A549 (cell line): Measurements from ENCODE around the gene NPM1. TPM values are rescaled to one million over a fixed set of nuclear protein-coding genes. Genes with fewer than 3 reads are reported as not detected.

Experiments used
- ATAC-seq, 2 experiments: fragments of 200-7000 bp in 1 of 2; fragments of >200 bp in 1 of 2; cut with Nextera tagmentation in 1 of 2; cut with Tn5 transposase in 1 of 2; 3 replicates each; pipeline versions ENCODE4 v1.8.0 to v1.9.1; 2018 to 2020; ENCODE audit warnings: mild to moderate bottlenecking in 1 of 2, moderate library complexity in 1 of 2
- CTCF ChIA-PET: fragments of 300-600 bp; sonication (Branson Sonifier 250); formaldehyde crosslinking; extraction: SDS; loops from one replicate; lab custom pipeline; 2021; ENCODE audit warnings: antibody characterized with exemption, inconsistent platforms; lab: Yijun Ruan, JAX
- POLR2A ChIA-PET: fragments of 350-600 bp; formaldehyde crosslinking; extraction: SDS; loops from one replicate; lab custom pipeline; 2021; ENCODE audit warnings: antibody characterized with exemption, inconsistent platforms; lab: Yijun Ruan, JAX
- DNase-seq, 2 experiments: peaks; one replicate each; pipeline versions ENCODE4 v3.0.0 to v3.0.0-alpha.2; 2011 to 2016; ENCODE audit warnings: low read depth in 1 of 2, low spot score in 1 of 2
- FAIRE-seq: peaks from 2 replicates; lab custom pipeline; 2011; peaks lifted over from hg19 to GRCh38; lab: Jason Lieb, UNC
- H3K27ac ChIP-seq, 2 experiments: fragments of >200 bp; sonication (Bioruptor Twin); formaldehyde crosslinking; 3 replicates each; pipeline ENCODE4 v1.5.1; 2016 to 2017
- H3K4me1 ChIP-seq: fragments of >200 bp; sonication (Bioruptor Twin); formaldehyde crosslinking; 3 replicates; pipeline ENCODE4 v1.6.1; 2016
- H3K4me2 ChIP-seq: fragments of >200 bp; sonication (Bioruptor Twin); formaldehyde crosslinking; 3 replicates; pipeline ENCODE4 v1.6.1; 2016
- H3K4me3 ChIP-seq: fragments of >200 bp; sonication (Bioruptor Twin); formaldehyde crosslinking; 3 replicates; pipeline ENCODE4 v1.5.1; 2016
- H3K9me3 ChIP-seq: fragments of >200 bp; sonication (Bioruptor Twin); formaldehyde crosslinking; 3 replicates; pipeline ENCODE4 v1.6.1; 2016
- CBX2 ChIP-seq: fragments of 200-600 bp; sonication (generic); IDR thresholded peaks from 2 replicates; pipeline ENCODE4 v1.6.1; 2016; ENCODE audit warnings: low read depth, mild to moderate bottlenecking, borderline replicate concordance
- CEBPB ChIP-seq, 2 experiments: fragments of >200 bp in 1 of 2; sonication (Bioruptor Twin) in 1 of 2; formaldehyde crosslinking in 1 of 2; IDR thresholded peaks; 2 replicates each; pipeline ENCODE4 v1.6.1; 2012 to 2016
- CHD4 ChIP-seq: fragments of 200-600 bp; sonication (generic); IDR thresholded peaks from 2 replicates; pipeline ENCODE4 v1.6.1; 2016; ENCODE audit warnings: antibody characterized with exemption, mild to moderate bottlenecking, borderline replicate concordance
- CTCF ChIP-seq: fragments of >200 bp; sonication (Bioruptor Twin); formaldehyde crosslinking; IDR thresholded peaks from 3 replicates; pipeline ENCODE4 v1.5.1; 2016
- FOSL2 ChIP-seq, 2 experiments: fragments of 450-650 bp in 1 of 2; fragments of >200 bp in 1 of 2; sonication (Bioruptor Twin) in 1 of 2; formaldehyde crosslinking; IDR thresholded peaks; 2 replicates each; pipeline versions ENCODE4 v1.5.0 to v1.6.1; 2016 to 2020; ENCODE audit warnings: mild to moderate bottlenecking in 1 of 2, moderate library complexity in 1 of 2
- GATA3 ChIP-seq: IDR thresholded peaks from 2 replicates; pipeline ENCODE4 v1.6.1; 2012; ENCODE audit warnings: borderline replicate concordance
- HEYL ChIP-seq: fragments of 250-450 bp; sonication (Bioruptor Pico); IDR thresholded peaks from 2 replicates; pipeline ENCODE4 v1.8.0; 2021; ENCODE audit warnings: mild to moderate bottlenecking, moderate library complexity
- HOXB13 ChIP-seq: fragments of 250-450 bp; sonication (Bioruptor Pico); IDR thresholded peaks from 2 replicates; pipeline ENCODE4 v1.5.0; 2020; ENCODE audit warnings: low read depth, mild to moderate bottlenecking, moderate library complexity
- HOXB5 ChIP-seq: fragments of 250-450 bp; sonication (Bioruptor Pico); IDR thresholded peaks from 2 replicates; pipeline ENCODE4 v1.5.0; 2020; ENCODE audit warnings: mild to moderate bottlenecking, moderate library complexity
- JUNB ChIP-seq: fragments of >200 bp; sonication (Bioruptor Twin); formaldehyde crosslinking; IDR thresholded peaks from 2 replicates; pipeline ENCODE4 v1.6.1; 2016
- NFE2L2 ChIP-seq: fragments of 150-350 bp; conservative IDR thresholded peaks from 2 replicates; pipeline ENCODE4 v1.6.1; 2014; ENCODE audit warnings: low read length
- PHF8 ChIP-seq: fragments of 200-600 bp; sonication (generic); IDR thresholded peaks from 2 replicates; pipeline ENCODE4 v1.6.1; 2016; ENCODE audit warnings: low read depth, mild to moderate bottlenecking, antibody characterized with exemption, moderate library complexity, borderline replicate concordance
- POLR2AphosphoS2 ChIP-seq: conservative IDR thresholded peaks from 2 replicates; pipeline ENCODE4 v1.6.1; 2012; ENCODE audit warnings: low read length, improper control_type of control experiment, inconsistent platforms
- RARB ChIP-seq: fragments of 250-450 bp; sonication (Bioruptor Pico); IDR thresholded peaks from 2 replicates; pipeline ENCODE4 v1.8.0; 2021; ENCODE audit warnings: mild to moderate bottlenecking, moderate library complexity
- RNF2 ChIP-seq: fragments of 200-600 bp; sonication (generic); IDR thresholded peaks from 2 replicates; pipeline ENCODE4 v1.6.1; 2016; ENCODE audit warnings: low read depth, mild to moderate bottlenecking, antibody characterized with exemption, moderate library complexity, borderline replicate concordance
- USF2 ChIP-seq: fragments of 450-650 bp; IDR thresholded peaks from 2 replicates; pipeline ENCODE4 v1.6.1; 2014; ENCODE audit warnings: antibody characterized with exemption
- WGBS: methylation state at CpG from one replicate; pipeline ENCODE4 v1.1.6; 2017; ENCODE audit errors: missing lambda C conversion rate; 5-methylcytosine and 5-hydroxymethylcytosine counted together
- polyA plus RNA-seq, 4 experiments: library from polyadenylated mRNA; depleted of rRNA in 3 of 4; stranded (reverse); fragments of >200 nt; fragmentation: RNase III in 1 of 4; extraction: RNeasy Plus Mini Kit Qiagen cat#74134 plus additional on column Dnase treatment in 1 of 4; gene quantifications; 2 replicates in 3 of 4; 3 replicates in 1 of 4; pipeline ENCODE4 v1.2.3, GENCODE V29; 2011 to 2017
- TF ChIP-seq, protein P1 (sequence below): fragments of 250-450 bp; sonication (Bioruptor Pico); IDR thresholded peaks from 2 replicates; pipeline ENCODE4 v1.5.0; 2021; ENCODE audit warnings: mild to moderate bottlenecking, moderate library complexity, borderline replicate concordance
- TF ChIP-seq, protein P2 (sequence below): IDR thresholded peaks from 2 replicates; pipeline ENCODE4 v1.6.1; 2012

The NPM1 gene
- polyA plus RNA-seq, 2 of the 4 experiments (the other 2 are of a cell fraction), result 3,380 to 5,196 TPM

DNA sequence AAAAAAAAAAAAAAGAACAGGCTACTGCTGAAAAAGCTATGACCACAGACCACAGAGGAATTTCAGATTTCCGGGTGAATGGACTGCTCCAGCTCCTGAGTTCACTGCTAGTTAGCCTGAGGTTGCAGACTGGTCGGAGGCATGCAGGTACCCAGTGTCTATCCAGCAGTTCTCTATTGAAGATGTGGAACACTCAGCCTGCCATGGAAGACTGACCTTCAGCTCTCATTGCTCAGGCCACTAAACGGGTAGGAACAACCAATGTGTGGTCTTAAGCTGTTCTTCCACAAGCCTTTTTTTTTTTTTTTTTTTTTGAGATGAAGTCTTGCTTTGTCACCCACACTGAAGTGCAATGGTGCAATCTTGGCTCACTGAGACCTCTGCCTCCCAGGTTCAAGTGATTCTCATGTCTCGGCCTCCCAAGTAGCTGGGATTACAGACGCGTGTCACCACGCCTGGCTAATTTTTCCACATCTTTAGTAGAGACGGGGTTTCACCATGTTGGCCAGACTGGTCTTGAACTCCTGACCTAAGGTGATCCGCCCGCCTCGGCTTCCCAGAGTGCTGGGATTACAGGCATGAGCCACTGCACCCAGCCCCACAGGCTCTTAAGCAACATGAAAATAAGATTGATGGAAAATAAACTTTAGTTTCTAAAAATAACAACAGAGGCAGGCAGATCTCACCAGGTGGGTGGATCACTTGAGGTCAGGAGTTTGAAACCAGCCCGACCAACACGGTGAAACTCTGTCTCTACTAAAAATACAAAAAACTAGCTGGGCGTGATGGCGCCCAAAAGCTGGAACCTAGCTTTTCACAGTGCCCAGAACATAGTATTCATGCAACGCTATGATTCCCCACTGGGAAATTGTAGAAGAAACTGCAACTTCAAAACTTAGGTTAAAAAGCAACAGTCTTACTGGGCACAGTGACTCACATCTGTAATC, 20.0 kb upstream of the NPM1 start:
- no peak for FAIRE-seq
- Histone ChIP-seq H3K9me3 (no peaks in the 10 kb centered on the region), H3K4me3 (no peak overlapping the region), H3K4me1 (no peaks in the 10 kb centered on the region)
- POLR2A ChIA-PET, result interaction anchor here (1.9 kb wide), 1 partner anchor 21 kb away, joined by 4 read pairs; no protein-coding TSS in a partner anchor
- 87% methylated on average over 16 of the region's 16 CpGs for WGBS
- no peak for DNase-seq
- no peak; a peak in 1 of 6 replicates for ATAC-seq
- CTCF ChIA-PET, result interaction anchor here (0.6 to 2.0 kb wide), 3 partner anchors 9 to 165 kb away, joined by 3 to 9 read pairs (median 4); no protein-coding TSS in a partner anchor
- TF ChIP-seq CHD4, result no peak
- TF ChIP-seq, all 56 proteins: peak for 0
- no peak overlapping the region for H3K27ac ChIP-seq
- H3K4me2 ChIP-seq, result no peak overlapping the region

- TF ChIP-seq, protein P1, sequence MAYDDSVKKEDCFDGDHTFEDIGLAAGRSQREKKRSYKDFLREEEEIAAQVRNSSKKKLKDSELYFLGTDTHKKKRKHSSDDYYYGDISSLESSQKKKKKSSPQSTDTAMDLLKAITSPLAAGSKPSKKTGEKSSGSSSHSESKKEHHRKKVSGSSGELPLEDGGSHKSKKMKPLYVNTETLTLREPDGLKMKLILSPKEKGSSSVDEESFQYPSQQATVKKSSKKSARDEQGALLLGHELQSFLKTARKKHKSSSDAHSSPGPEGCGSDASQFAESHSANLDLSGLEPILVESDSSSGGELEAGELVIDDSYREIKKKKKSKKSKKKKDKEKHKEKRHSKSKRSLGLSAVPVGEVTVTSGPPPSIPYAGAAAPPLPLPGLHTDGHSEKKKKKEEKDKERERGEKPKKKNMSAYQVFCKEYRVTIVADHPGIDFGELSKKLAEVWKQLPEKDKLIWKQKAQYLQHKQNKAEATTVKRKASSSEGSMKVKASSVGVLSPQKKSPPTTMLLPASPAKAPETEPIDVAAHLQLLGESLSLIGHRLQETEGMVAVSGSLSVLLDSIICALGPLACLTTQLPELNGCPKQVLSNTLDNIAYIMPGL (CRISPR knock-in tag), result no peak
- no peak for TF ChIP-seq HEYL (CRISPR knock-in tag)
- TF ChIP-seq POLR2AphosphoS2, result no peak
- no peak for TF ChIP-seq CHD4
- no peak for TF ChIP-seq RARB
- TF ChIP-seq GATA3, result no peak
- no peak for TF ChIP-seq NFE2L2
- no peak for ATAC-seq
- POLR2A ChIA-PET, result interaction anchor here (1.9 kb wide), 1 partner anchor 19 kb away, joined by 4 read pairs; no protein-coding TSS in a partner anchor
- no peak overlapping the region for H3K27ac ChIP-seq
- H3K9me3 ChIP-seq, result no peaks in the 10 kb centered on the region
- CTCF ChIA-PET, result interaction anchor here (2.0 kb wide), 1 partner anchor 16 kb away, joined by 6 read pairs; no protein-coding TSS in a partner anchor
- H3K4me1 ChIP-seq, result no peaks in the 10 kb centered on the region
- DNase-seq, result no peak
- H3K4me3 ChIP-seq, result no peak overlapping the region
- 95% methylated on average over 6 of the region's 6 CpGs for WGBS
- FAIRE-seq, result no peak
- H3K4me2 ChIP-seq, result no peak overlapping the region
Observed at GRCh38 chr5:171369056-171369455, 18.6 kb upstream of the NPM1 start.

- CTCF ChIA-PET, result interaction anchor here (2.0 kb wide), 1 partner anchor 17 kb away, joined by 6 read pairs; no protein-coding TSS in a partner anchor
- H3K9me3 ChIP-seq, result no peaks in the 10 kb centered on the region
- no peak overlapping the region for H3K4me3 ChIP-seq
- H3K27ac ChIP-seq, result no peak overlapping the region
- 89% methylated on average over 4 of the region's 4 CpGs for WGBS
- FAIRE-seq, result no peak
- TF ChIP-seq PHF8 (no peak), HOXB5 (CRISPR knock-in tag) (no peak), JUNB (no peak), CBX2 (no peak), USF2 (no peak), FOSL2 (IDR thresholded peaks at IDR 0.05) (no peak), FOSL2 (CRISPR knock-in tag; IDR thresholded peaks at IDR 0.05) (no peak), CEBPB (IDR thresholded peaks at IDR 0.05) (no peak), RNF2 (no peak), CTCF (no peak), HOXB13 (CRISPR knock-in tag) (no peak), HEYL (CRISPR knock-in tag) (no peak)
- TF ChIP-seq, protein P2, sequence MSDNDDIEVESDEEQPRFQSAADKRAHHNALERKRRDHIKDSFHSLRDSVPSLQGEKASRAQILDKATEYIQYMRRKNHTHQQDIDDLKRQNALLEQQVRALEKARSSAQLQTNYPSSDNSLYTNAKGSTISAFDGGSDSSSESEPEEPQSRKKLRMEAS, result no peak
- ATAC-seq, result no peak
- no peaks in the 10 kb centered on the region for H3K4me1 ChIP-seq
- POLR2A ChIA-PET, result interaction anchor here (0.6 kb wide), 1 partner anchor 568 kb away, joined by 3 read pairs; no protein-coding TSS in a partner anchor
- no peak for DNase-seq
- no peak overlapping the region for H3K4me2 ChIP-seq
Observed at GRCh38 chr5:171369898-171370297, 17.8 kb upstream of the NPM1 start.
